Measurements from ENCODE around the gene ATG9A.
"Not testable (repeated sequence)": the region's sequence is repeated elsewhere in the genome, so short reads cannot be mapped to it uniquely, and the experiment has no call there.

Gene ATG9A

GRCh38 chr2:219210196-219210885 is 19.1 kb downstream of the ATG9A start:
- Histone ChIP-seq H3K4me3 (ENCODE audit: low read depth, low read length) (no peak overlapping the region), H3K4me1 (ENCODE audit: control insufficient read depth, insufficient read depth, low read length) (peaks cover 8% of the 10 kb centered on the region), H3K36me3 (ENCODE audit: control insufficient read depth, insufficient read depth, low read length) (peaks cover 72% of the 10 kb centered on the region), H3K27ac (ENCODE audit: low read depth, low read length) (no peak overlapping the region), H3K9me3 (ENCODE audit: control insufficient read depth, insufficient read depth, low read depth, low read length) (no peaks in the 10 kb centered on the region), H3K9ac (ENCODE audit: low read length) (no peak overlapping the region), H3K27me3 (ENCODE audit: control insufficient read depth, insufficient read depth, low read length) (no peaks in the 10 kb centered on the region)

GRCh38 chr2:219209236-219210195 is 19.9 kb downstream of the ATG9A start:
- H3K4me3 ChIP-seq (ENCODE audit: low read depth, low read length): no peak overlapping the region
- H3K27me3 ChIP-seq (ENCODE audit: control insufficient read depth, insufficient read depth, low read length): no peaks in the 10 kb centered on the region
- no peak overlapping the region for H3K9ac ChIP-seq (ENCODE audit: low read length)
- H3K4me1 ChIP-seq (ENCODE audit: control insufficient read depth, insufficient read depth, low read length): peaks cover 8% of the 10 kb centered on the region
- peaks cover 63% of the 10 kb centered on the region for H3K36me3 ChIP-seq (ENCODE audit: control insufficient read depth, insufficient read depth, low read length)
- H3K9me3 ChIP-seq (ENCODE audit: control insufficient read depth, insufficient read depth, low read depth, low read length): 0 out of 2 replicates have a peak, but pooled peaks cover under 1% of the 10 kb centered on the region
- H3K27ac ChIP-seq (ENCODE audit: low read depth, low read length): no peak overlapping the region

GRCh38 chr2:219207884-219208740 is 21.3 kb downstream of the ATG9A start:
- Histone ChIP-seq H3K9me3 (ENCODE audit: control insufficient read depth, insufficient read depth, low read depth, low read length) (0 out of 2 replicates have a peak, but pooled peaks cover 2% of the 10 kb centered on the region), H3K4me1 (ENCODE audit: control insufficient read depth, insufficient read depth, low read length) (peaks cover 8% of the 10 kb centered on the region), H3K27me3 (ENCODE audit: control insufficient read depth, insufficient read depth, low read length) (no peaks in the 10 kb centered on the region), H3K9ac (ENCODE audit: low read length) (peak overlapping the region; percentile 1), H3K4me3 (ENCODE audit: low read depth, low read length) (no peak overlapping the region), H3K36me3 (ENCODE audit: control insufficient read depth, insufficient read depth, low read length) (peaks cover 49% of the 10 kb centered on the region), H3K27ac (ENCODE audit: low read depth, low read length) (no peak overlapping the region)

- Histone ChIP-seq H3K27ac (ENCODE audit: low read depth, low read length) (no peak overlapping the region), H3K27me3 (ENCODE audit: control insufficient read depth, insufficient read depth, low read length) (no peaks in the 10 kb centered on the region), H3K4me1 (ENCODE audit: control insufficient read depth, insufficient read depth, low read length) (peaks cover 8% of the 10 kb centered on the region), H3K9me3 (ENCODE audit: control insufficient read depth, insufficient read depth, low read depth, low read length) (0 out of 2 replicates have a peak, but pooled peaks cover 2% of the 10 kb centered on the region), H3K36me3 (ENCODE audit: control insufficient read depth, insufficient read depth, low read length) (peaks cover 41% of the 10 kb centered on the region), H3K4me3 (ENCODE audit: low read depth, low read length) (peak overlapping the region; percentile 78), H3K9ac (ENCODE audit: low read length) (peak overlapping the region; percentile 28)
These were observed 22.1 kb downstream of the ATG9A start for GRCh38 chr2:219207134-219207883.

- peaks cover 38% of the 10 kb centered on the region for H3K36me3 ChIP-seq (ENCODE audit: control insufficient read depth, insufficient read depth, low read length)
- H3K9me3 ChIP-seq (ENCODE audit: control insufficient read depth, insufficient read depth, low read depth, low read length): 0 out of 2 replicates have a peak, but pooled peaks cover 2% of the 10 kb centered on the region
- H3K4me3 ChIP-seq (ENCODE audit: low read depth, low read length): peak within 1 kb of the TSS; percentile 78
- H3K9ac ChIP-seq (ENCODE audit: low read length): peak within 1 kb of the TSS; percentile 55
- H3K27me3 ChIP-seq (ENCODE audit: control insufficient read depth, insufficient read depth, low read length): no peaks in the 10 kb centered on the region
- no peak within 1 kb of the TSS for H3K27ac ChIP-seq (ENCODE audit: low read depth, low read length)
- peaks cover 8% of the 10 kb centered on the region for H3K4me1 ChIP-seq (ENCODE audit: control insufficient read depth, insufficient read depth, low read length)
These were observed 22.9 kb downstream of the ATG9A start, which contains the start of gene ZFAND2B for GRCh38 chr2:219206328-219207133. ZFAND2B (plus strand) TSS chr2:219206782; CDS start chr2:219206988, 206 bp downstream.

- peaks cover 35% of the 10 kb centered on the region for H3K36me3 ChIP-seq (ENCODE audit: control insufficient read depth, insufficient read depth, low read length)
- no peak overlapping the region for H3K27ac ChIP-seq (ENCODE audit: low read depth, low read length)
- peak overlapping the region; percentile 55 for H3K9ac ChIP-seq (ENCODE audit: low read length)
- peaks cover 8% of the 10 kb centered on the region for H3K4me1 ChIP-seq (ENCODE audit: control insufficient read depth, insufficient read depth, low read length)
- no peaks in the 10 kb centered on the region for H3K27me3 ChIP-seq (ENCODE audit: control insufficient read depth, insufficient read depth, low read length)
- H3K4me3 ChIP-seq (ENCODE audit: low read depth, low read length): peak overlapping the region; percentile 78
- H3K9me3 ChIP-seq (ENCODE audit: control insufficient read depth, insufficient read depth, low read depth, low read length): 0 out of 2 replicates have a peak, but pooled peaks cover 2% of the 10 kb centered on the region
These were observed 23.5 kb downstream of the ATG9A start for GRCh38 chr2:219205981-219206327.

- peaks cover 8% of the 10 kb centered on the region for H3K4me1 ChIP-seq (ENCODE audit: control insufficient read depth, insufficient read depth, low read length)
- no peak overlapping the region for H3K4me3 ChIP-seq (ENCODE audit: low read depth, low read length)
- H3K27me3 ChIP-seq (ENCODE audit: control insufficient read depth, insufficient read depth, low read length): no peaks in the 10 kb centered on the region
- peaks cover 27% of the 10 kb centered on the region for H3K36me3 ChIP-seq (ENCODE audit: control insufficient read depth, insufficient read depth, low read length)
- no peak overlapping the region for H3K27ac ChIP-seq (ENCODE audit: low read depth, low read length)
- H3K9me3 ChIP-seq (ENCODE audit: control insufficient read depth, insufficient read depth, low read depth, low read length): 0 out of 2 replicates have a peak, but pooled peaks cover 2% of the 10 kb centered on the region
- H3K9ac ChIP-seq (ENCODE audit: low read length): no peak overlapping the region
These were observed 24.3 kb downstream of the ATG9A start for GRCh38 chr2:219205165-219205538.

GRCh38 chr2:219204425-219205164 is 24.8 kb downstream of the ATG9A start:
- H3K27ac ChIP-seq (ENCODE audit: low read depth, low read length): no peak overlapping the region
- H3K27me3 ChIP-seq (ENCODE audit: control insufficient read depth, insufficient read depth, low read length): no peaks in the 10 kb centered on the region
- H3K4me1 ChIP-seq (ENCODE audit: control insufficient read depth, insufficient read depth, low read length): peaks cover 8% of the 10 kb centered on the region
- peaks cover 21% of the 10 kb centered on the region for H3K36me3 ChIP-seq (ENCODE audit: control insufficient read depth, insufficient read depth, low read length)
- H3K4me3 ChIP-seq (ENCODE audit: low read depth, low read length): no peak overlapping the region
- no peak overlapping the region for H3K9ac ChIP-seq (ENCODE audit: low read length)
- H3K9me3 ChIP-seq (ENCODE audit: control insufficient read depth, insufficient read depth, low read depth, low read length): 0 out of 2 replicates have a peak, but pooled peaks cover 2% of the 10 kb centered on the region

GRCh38 chr2:219201331-219201730 is 28.1 kb downstream of the ATG9A start:
- H3K4me3 ChIP-seq (ENCODE audit: low read depth, low read length); H3K36me3 ChIP-seq (ENCODE audit: control insufficient read depth, insufficient read depth, low read length); H3K9ac ChIP-seq (ENCODE audit: low read length); H3K27ac ChIP-seq (ENCODE audit: low read depth, low read length); H3K27me3 ChIP-seq (ENCODE audit: control insufficient read depth, insufficient read depth, low read length); H3K4me1 ChIP-seq (ENCODE audit: control insufficient read depth, insufficient read depth, low read length); H3K9me3 ChIP-seq (ENCODE audit: control insufficient read depth, insufficient read depth, low read depth, low read length): not testable (repeated sequence)
